OCI-LY1 (cell line): Measurements from ENCODE around the gene SEC61G.

ENCODE experiments used
- EZH2 ChIP-seq: fragments of 200-600 bp; sonication (generic), shearing (Covaris generic); IDR thresholded peaks from 2 replicates; pipeline ENCODE4 v1.8.0; 2017; ENCODE audit warnings: borderline replicate concordance, mixed run types, mild to moderate bottlenecking, antibody characterized with exemption, low read length, moderate library complexity, mixed read lengths
- TF ChIP-seq, protein P1 (sequence below): fragments of 200-600 bp; sonication (generic), shearing (Covaris generic); IDR thresholded peaks from 2 replicates; pipeline ENCODE4 v1.5.1; 2017; ENCODE audit warnings: mild to moderate bottlenecking, antibody characterized with exemption, low read length, moderate library complexity, mixed read lengths

DNA sequence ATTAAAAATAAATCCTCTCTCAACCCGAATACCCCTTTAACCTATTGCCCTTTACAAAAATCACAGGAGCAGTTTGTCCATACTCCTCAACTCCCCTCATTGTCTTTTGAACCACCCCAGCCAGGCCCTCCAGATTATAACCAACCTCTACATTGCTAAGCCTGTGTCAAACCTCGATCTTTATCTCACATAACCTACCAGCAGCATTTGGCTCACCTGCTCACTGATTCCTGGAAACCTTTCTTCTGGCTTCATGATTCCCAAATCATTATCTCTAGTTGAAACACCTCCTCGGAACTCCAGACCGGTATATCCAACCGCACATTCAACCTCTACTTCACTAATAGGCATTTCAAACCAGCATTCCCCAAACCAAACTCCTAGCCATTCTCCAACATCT, 11.8 kb downstream of the SEC61G start:
- TF ChIP-seq, protein P1, sequence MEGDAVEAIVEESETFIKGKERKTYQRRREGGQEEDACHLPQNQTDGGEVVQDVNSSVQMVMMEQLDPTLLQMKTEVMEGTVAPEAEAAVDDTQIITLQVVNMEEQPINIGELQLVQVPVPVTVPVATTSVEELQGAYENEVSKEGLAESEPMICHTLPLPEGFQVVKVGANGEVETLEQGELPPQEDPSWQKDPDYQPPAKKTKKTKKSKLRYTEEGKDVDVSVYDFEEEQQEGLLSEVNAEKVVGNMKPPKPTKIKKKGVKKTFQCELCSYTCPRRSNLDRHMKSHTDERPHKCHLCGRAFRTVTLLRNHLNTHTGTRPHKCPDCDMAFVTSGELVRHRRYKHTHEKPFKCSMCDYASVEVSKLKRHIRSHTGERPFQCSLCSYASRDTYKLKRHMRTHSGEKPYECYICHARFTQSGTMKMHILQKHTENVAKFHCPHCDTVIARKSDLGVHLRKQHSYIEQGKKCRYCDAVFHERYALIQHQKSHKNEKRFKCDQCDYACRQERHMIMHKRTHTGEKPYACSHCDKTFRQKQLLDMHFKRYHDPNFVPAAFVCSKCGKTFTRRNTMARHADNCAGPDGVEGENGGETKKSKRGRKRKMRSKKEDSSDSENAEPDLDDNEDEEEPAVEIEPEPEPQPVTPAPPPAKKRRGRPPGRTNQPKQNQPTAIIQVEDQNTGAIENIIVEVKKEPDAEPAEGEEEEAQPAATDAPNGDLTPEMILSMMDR = no peak
- TF ChIP-seq EZH2 = no peak
